Measurements from ENCODE around the gene CREG2.

- no peak for TF ChIP-seq TAF1 (IDR thresholded peaks at IDR 0.05; ENCODE audit: low read depth, low read length)
- TF ChIP-seq POLR2AphosphoS5 (IDR thresholded peaks at IDR 0.05; ENCODE audit: low read depth, low read length), result no peak
- TF ChIP-seq PAX5 (IDR thresholded peaks at IDR 0.05; ENCODE audit: insufficient read depth, low read length, severe bottlenecking), result no peak
- no peak for TF ChIP-seq POLR2A (IDR thresholded peaks at IDR 0.05; ENCODE audit: low read depth, low read length)
Observed at GRCh38 chr2:101349893-101350662, 37.2 kb downstream of the CREG2 start.

Data from GM12891 (cell line).